Breast epithelium (tissue), 3 donors: ENCODE data around the gene SYCP2L.

ENCODE experiments used
- POLR2A ChIP-seq: fragments of 450-650 bp; IDR thresholded peaks from one replicate; pipeline ENCODE4 v1.6.1; 2016; ENCODE audit warnings: antibody characterized with exemption, mild to moderate bottlenecking, moderate library complexity
- POLR2AphosphoS5 ChIP-seq, 3 donors: sonication (generic); formaldehyde crosslinking; IDR thresholded peaks; one replicate each; pipeline ENCODE4 v1.6.1; 2017; ENCODE audit warnings: antibody characterized with exemption in 3 of 3
- TF ChIP-seq, protein P1 (sequence below), 3 donors: fragments of 450-650 bp; IDR thresholded peaks; one replicate each; pipeline ENCODE4 v1.5.1; 2016 to 2017; ENCODE audit warnings: antibody characterized with exemption in 3 of 3, mild to moderate bottlenecking in 3 of 3, moderate library complexity in 3 of 3

GRCh38 chr6:10995114-10995707 is 108.4 kb downstream of the SYCP2L start:
- TF ChIP-seq, protein P1, sequence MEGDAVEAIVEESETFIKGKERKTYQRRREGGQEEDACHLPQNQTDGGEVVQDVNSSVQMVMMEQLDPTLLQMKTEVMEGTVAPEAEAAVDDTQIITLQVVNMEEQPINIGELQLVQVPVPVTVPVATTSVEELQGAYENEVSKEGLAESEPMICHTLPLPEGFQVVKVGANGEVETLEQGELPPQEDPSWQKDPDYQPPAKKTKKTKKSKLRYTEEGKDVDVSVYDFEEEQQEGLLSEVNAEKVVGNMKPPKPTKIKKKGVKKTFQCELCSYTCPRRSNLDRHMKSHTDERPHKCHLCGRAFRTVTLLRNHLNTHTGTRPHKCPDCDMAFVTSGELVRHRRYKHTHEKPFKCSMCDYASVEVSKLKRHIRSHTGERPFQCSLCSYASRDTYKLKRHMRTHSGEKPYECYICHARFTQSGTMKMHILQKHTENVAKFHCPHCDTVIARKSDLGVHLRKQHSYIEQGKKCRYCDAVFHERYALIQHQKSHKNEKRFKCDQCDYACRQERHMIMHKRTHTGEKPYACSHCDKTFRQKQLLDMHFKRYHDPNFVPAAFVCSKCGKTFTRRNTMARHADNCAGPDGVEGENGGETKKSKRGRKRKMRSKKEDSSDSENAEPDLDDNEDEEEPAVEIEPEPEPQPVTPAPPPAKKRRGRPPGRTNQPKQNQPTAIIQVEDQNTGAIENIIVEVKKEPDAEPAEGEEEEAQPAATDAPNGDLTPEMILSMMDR (IDR thresholded peaks at IDR 0.05): no peak
- TF ChIP-seq POLR2A (no peak), POLR2AphosphoS5 (IDR thresholded peaks at IDR 0.05) (no peak)
